GM13977 (cell line): Measurements from ENCODE around the gene POLR3GL.
"Not testable (repeated sequence)": the region's sequence is repeated elsewhere in the genome, so short reads cannot be mapped to it uniquely, and the experiment has no call there.

Experiments used
- DNase-seq: peaks from one replicate; pipeline ENCODE4 v3.0.0; 2012; ENCODE audit warnings: low spot score
- in situ Hi-C: fragments of 300-500 bp; cut with MboI; formaldehyde crosslinking; loops from one replicate; pipeline ENCODE4 v1.12.0; 2022; ENCODE audit warnings: low sequenced_read_pairs, low pct_unique_long_range_greater_than_20kb, mixed read lengths, inconsistent platforms; ENCODE audit not compliant: unreplicated experiment
- TF ChIP-seq, protein P1 (sequence below): IDR thresholded peaks from 2 replicates; pipeline ENCODE4 v1.5.1; 2012; ENCODE audit warnings: mild to moderate bottlenecking, control low read depth; ENCODE audit not compliant: insufficient read depth; ENCODE audit errors: extremely low read depth, missing control alignments

POLR3GL gene

DNA sequence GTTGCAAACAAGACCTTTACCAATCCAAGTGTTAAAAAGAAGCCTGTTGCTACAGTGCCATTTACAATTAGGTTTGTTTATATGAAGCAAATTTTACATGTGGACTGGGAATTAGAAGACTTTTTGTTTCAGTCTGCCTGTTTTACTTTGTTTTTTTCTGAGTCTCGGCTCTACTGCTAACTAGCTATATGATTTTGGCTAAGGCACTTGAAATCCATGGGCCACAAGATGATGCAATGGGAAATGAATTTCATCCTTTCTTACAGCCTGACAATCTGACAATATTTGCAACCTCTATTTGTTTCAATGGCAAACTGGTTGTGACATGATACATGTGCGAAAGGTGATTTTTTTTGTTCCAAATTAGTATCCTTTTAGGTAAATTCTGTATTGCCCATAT is 42.2 kb upstream of the POLR3GL start:
- DNase-seq, result no peak
- TF ChIP-seq, protein P1, sequence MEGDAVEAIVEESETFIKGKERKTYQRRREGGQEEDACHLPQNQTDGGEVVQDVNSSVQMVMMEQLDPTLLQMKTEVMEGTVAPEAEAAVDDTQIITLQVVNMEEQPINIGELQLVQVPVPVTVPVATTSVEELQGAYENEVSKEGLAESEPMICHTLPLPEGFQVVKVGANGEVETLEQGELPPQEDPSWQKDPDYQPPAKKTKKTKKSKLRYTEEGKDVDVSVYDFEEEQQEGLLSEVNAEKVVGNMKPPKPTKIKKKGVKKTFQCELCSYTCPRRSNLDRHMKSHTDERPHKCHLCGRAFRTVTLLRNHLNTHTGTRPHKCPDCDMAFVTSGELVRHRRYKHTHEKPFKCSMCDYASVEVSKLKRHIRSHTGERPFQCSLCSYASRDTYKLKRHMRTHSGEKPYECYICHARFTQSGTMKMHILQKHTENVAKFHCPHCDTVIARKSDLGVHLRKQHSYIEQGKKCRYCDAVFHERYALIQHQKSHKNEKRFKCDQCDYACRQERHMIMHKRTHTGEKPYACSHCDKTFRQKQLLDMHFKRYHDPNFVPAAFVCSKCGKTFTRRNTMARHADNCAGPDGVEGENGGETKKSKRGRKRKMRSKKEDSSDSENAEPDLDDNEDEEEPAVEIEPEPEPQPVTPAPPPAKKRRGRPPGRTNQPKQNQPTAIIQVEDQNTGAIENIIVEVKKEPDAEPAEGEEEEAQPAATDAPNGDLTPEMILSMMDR, result no peak
- in situ Hi-C loops, result no loop called here

GRCh38 chr1:145926686-145927062 is 37.8 kb upstream of the POLR3GL start:
- TF ChIP-seq, protein P1, result no peak
- in situ Hi-C loops, result no loop called here
- no peak for DNase-seq

DNA sequence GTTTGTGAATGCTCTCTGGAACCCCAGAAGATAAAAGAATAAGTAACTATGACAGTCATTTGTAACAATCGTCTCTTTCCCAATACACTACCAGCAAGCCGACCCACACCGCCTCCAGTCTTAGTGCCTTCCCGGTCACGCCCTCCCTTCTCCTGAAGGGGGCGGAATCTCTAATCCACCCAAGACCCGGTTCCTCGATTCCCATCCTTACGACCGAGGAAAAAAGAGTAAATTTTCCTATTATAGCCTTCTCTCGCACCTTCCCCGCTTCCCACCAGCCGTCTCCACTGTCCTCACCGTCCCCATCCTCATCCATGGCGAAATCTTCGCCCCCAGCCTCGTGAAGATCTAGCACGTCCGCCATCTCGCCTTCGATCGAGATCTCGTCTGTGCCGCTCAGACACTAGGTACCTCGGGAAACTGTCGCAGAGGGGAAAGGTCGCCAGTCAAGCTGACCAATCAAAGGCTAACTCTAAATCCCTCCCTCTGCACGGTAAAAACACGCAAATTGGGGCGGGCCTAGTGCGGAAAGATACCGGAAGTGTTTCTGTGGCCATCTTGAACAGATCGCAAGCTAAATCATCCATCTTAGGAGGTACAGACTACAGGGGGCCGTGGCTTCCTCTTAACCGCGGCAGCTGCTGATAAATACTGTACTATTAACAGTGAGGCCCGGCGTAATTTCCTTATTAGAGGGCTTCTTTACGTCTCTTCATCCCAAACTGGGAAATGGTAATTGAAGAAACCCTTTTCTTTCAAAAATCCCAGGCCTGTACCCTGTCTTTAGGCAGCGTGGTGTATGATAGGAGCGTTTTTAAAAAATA is 37.2 kb upstream of the POLR3GL start, which contains the start of gene RBM8A:
Gene RBM8A, minus strand, starts transcription at position 422 of the 824 bp plus-strand sequence. Its CDS starts 58 bp downstream, at position 364.
- DNase-seq, result peak; percentile 86
- in situ Hi-C loops, result no loop called here
- TF ChIP-seq, protein P1, result peak; percentile 51

DNA sequence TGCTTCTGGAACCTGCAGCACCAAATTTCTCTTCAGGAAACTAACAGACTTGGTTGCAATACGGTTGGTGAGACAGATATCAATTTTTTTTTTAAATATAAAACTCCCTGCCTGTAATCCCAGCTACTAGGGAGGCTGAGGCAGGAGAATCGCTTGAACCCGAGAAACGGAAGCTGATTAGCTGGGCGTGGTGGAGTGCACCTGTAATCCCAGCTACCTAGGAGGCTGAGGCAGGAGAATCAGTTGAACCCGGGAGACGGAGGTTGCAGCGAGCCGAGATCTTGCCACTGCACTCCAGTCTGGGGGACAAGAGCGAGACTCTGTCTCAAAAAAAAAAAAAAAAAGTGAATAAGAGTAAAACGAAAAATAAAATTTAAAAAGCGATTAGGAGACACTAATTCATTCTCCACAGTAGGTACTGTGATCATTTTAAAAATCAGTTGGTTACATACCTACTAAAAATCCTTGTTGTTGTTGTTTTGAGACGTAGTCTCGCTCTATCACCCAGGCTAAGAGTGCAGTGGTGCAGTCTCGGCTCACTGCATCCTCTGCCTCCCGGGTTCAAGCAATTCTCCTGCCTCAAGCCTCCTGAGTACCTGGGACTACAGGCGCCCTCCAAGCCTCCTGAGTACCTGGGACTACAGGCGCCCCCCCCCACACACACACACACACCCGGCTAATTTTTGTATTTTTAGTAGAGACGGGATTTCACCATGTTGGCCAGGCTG is 36.4 kb upstream of the POLR3GL start:
- TF ChIP-seq, protein P1, result no peak
- no peak for DNase-seq
- in situ Hi-C loops, result no loop called here

DNA sequence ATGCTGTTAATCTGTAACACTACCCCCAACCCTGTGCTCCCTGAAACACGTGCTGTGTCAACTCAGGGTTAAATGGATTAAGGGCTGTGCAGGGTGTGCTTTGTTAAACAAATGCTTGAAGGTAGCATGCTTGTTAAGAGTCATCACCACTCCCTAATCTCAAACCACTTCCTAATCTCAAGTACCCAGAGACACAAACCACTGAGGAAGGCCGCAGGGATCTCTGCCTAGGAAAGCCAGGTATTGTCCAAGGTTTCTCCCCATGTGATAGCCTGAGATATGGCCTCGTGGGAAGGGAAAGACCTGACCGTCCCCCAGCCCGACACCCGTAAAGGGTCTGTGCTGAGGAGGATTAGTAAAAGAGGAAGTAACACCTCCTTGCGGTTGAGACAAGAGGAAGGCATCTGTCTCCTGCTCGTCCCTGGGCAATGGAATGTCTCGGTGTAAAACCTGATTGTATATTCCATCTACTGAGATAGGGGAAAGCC is 31.9 kb upstream of the POLR3GL start:
- in situ Hi-C loops, DNase-seq: not testable (repeated sequence)

- no peak for DNase-seq
- in situ Hi-C loops, result no loop called here
- TF ChIP-seq, protein P1, result no peak
These were observed 28.8 kb upstream of the POLR3GL start for GRCh38 chr1:145935708-145936107.

DNA sequence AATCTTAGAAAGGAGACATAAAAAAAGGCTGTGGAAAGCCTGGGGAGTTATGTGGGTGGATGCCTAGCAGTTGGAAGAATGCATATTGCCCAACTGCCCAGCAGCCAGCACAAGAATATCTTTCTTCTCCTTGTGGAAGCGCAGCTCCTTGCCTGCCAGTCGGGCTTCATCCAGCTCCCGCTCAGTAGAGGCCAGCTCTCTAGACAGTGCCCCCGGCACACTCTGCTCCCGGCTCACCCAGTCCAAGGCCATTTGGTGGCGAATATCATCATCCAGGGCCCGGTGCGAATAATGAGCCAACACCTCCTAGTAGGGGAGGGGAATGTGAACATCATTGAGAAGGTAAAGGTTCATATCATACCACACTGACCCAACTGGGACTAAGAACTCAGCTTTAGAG is 28.2 kb upstream of the POLR3GL start:
- DNase-seq, result no peak
- TF ChIP-seq, protein P1, result no peak
- in situ Hi-C loops, result no loop called here
